ENCODE data around the gene LCORL.

DNA sequence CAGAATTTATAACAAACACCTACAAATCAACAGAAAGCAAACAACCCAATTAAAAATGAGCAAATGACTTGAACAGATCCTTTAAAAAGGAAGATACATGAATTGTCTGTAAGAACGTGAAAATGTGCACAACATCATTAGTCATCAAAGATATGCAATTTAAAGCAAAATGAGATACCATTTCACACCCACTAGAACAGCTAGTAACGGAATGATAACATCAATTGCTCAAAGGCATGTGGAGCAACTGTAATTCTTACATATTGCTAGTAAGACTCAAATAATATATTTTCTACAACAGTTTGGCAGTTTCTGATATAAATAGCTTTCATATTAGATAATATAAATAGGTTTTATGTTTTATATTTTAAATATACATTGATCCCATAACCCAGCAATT is 82.5 kb downstream of the LCORL start:
- TF ChIP-seq, protein P1, sequence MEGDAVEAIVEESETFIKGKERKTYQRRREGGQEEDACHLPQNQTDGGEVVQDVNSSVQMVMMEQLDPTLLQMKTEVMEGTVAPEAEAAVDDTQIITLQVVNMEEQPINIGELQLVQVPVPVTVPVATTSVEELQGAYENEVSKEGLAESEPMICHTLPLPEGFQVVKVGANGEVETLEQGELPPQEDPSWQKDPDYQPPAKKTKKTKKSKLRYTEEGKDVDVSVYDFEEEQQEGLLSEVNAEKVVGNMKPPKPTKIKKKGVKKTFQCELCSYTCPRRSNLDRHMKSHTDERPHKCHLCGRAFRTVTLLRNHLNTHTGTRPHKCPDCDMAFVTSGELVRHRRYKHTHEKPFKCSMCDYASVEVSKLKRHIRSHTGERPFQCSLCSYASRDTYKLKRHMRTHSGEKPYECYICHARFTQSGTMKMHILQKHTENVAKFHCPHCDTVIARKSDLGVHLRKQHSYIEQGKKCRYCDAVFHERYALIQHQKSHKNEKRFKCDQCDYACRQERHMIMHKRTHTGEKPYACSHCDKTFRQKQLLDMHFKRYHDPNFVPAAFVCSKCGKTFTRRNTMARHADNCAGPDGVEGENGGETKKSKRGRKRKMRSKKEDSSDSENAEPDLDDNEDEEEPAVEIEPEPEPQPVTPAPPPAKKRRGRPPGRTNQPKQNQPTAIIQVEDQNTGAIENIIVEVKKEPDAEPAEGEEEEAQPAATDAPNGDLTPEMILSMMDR (conservative IDR thresholded peaks at IDR 0.05; ENCODE audit: low read length) = no peak
- TF ChIP-seq EZH2phosphoT487 (IDR thresholded peaks at IDR 0.05; ENCODE audit: borderline replicate concordance, low read depth, low read length) = no peak

Measured in OCI-LY7 (cell line).